ENCODE results near the gene CDH13.

Gene CDH13

DNA sequence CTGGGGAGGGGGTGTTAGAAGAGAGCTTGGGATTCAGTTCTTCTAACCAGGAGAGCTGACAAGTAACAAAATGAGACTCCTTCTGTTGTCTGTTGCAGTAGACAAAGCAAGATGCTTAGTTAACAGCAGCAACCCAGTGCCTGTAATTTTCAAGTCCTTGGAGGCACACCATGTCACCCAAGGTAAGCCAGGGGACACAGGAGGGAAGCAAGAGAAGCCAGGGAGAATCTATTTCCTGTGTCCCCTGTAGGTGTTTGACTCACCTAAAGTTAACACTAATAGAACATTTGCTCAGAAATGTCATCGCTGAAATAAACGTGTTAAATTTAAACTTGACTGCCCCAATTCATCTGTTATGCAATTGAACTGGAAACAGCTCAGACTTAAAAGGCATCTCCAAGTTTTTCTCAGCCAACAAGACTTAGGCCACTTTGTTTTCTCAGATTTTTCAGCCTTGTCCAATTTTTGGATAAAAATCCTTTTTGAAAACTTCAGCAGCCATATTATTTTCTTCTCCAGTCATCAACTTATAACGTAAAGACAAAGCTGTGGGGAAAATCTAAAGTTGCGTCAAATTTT is 257.6 kb downstream of the CDH13 start (continued):
- TF ChIP-seq, protein P1, sequence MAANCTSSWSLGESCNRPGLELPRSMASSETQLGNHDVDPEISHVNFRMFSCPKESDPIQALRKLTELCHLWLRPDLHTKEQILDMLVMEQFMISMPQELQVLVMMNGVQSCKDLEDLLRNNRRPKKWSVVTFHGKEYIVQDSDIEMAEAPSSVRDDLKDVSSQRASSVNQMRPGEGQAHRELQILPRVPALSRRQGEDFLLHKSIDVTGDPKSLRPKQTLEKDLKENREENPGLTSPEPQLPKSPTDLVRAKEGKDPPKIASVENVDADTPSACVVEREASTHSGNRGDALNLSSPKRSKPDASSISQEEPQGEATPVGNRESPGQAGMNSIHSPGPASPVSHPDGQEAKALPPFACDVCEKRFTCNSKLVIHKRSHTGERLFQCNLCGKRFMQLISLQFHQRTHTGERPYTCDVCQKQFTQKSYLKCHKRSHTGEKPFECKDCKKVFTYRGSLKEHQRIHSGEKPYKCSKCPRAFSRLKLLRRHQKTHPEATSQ (tag by site-specific recombination; IDR thresholded peaks at IDR 0.05) = no peak
- TF ChIP-seq, protein P2, sequence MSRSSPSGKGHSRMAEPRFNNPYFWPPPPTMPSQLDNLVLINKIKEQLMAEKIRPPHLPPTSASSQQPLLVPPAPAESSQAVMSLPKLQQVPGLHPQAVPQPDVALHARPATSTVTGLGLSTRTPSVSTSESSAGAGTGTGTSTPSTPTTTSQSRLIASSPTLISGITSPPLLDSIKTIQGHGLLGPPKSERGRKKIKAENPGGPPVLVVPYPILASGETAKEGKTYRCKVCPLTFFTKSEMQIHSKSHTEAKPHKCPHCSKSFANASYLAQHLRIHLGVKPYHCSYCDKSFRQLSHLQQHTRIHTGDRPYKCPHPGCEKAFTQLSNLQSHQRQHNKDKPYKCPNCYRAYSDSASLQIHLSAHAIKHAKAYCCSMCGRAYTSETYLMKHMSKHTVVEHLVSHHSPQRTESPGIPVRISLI (tag by site-specific recombination; IDR thresholded peaks at IDR 0.05) = no peak
- TF ChIP-seq ZNF530 (tag by site-specific recombination; IDR thresholded peaks at IDR 0.05; ENCODE audit: low read depth) = no peak
- no peak for TF ChIP-seq ZNF701 (tag by site-specific recombination; IDR thresholded peaks at IDR 0.05)

DNA sequence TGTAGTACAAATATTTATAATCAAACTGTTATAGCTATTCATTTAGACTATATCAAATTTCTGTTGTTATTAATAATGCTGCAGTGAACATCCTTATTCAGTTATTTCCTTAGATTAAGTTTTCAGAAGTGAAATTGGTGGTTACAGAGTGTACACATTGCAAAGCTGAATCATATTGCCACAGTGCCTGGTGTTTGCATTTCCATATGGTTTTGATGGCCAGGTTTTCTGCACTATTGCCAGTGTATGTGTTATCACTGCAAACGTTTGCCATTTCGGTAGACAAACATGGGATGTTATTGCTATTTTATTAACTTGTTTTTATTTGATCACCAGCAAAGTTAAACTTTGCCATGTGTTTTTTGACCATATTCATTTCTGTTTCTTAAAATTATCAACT is 259.4 kb downstream of the CDH13 start:
- Histone ChIP-seq H3K27ac (ENCODE audit: extremely low read depth, low read depth, low read length) (no peak overlapping the region), H3K4me1 (ENCODE audit: control insufficient read depth, insufficient read depth, low read length) (peaks cover 9% of the 10 kb centered on the region), H3K4me3 (ENCODE audit: low read depth, low read length) (no peak overlapping the region), H3K9me3 (ENCODE audit: control insufficient read depth, insufficient read depth, low read depth, low read length) (no peaks in the 10 kb centered on the region), H3K36me3 (ENCODE audit: control insufficient read depth in 2 of 2, insufficient read depth in 1 of 2, low read length in 2 of 2) (no peaks in the 10 kb centered on the region)
- CTCF ChIA-PET = interaction anchor here (0.6 kb wide), 1 partner anchor 85 kb away, joined by 4 read pairs; no protein-coding TSS in a partner anchor
- POLR2A ChIA-PET = interaction anchor here (0.6 kb wide), 1 partner anchor 593 kb away, joined by 4 read pairs; no protein-coding TSS in a partner anchor
- TF ChIP-seq ZNF37A (tag by site-specific recombination; IDR thresholded peaks at IDR 0.05) = no peak

DNA sequence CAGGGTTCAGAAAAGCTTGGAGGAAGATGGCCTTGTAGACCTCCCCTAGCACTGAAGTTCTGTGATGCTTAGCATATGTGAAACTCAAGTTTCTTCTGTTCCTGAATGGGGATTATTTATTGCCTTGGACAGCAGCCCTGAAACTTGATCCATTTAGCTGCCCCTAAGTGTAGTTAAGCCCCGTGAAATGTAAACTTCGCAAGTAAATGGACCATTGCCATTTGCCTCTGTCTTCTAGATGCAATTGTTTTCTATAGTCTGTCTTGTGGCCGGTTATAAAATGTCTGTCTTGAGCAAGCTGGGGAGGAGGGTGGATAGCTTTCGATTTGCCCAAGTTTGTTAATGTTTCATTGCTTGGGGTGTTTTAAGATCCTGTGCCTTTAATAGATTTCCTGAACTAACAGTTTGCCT is 261.8 kb downstream of the CDH13 start:
- H3K4me3 ChIP-seq (ENCODE audit: low read depth, low read length) = no peak overlapping the region
- peaks cover 9% of the 10 kb centered on the region for H3K4me1 ChIP-seq (ENCODE audit: control insufficient read depth, insufficient read depth, low read length)
- CTCF ChIA-PET = no interaction called here
- peak; percentile 97 for TF ChIP-seq TRIM28 (IDR thresholded peaks at IDR 0.05; ENCODE audit: borderline replicate concordance, low read length)
- TF ChIP-seq MEIS1 (CRISPR knock-in tag; IDR thresholded peaks at IDR 0.05; ENCODE audit: borderline replicate concordance) = peak; percentile 78; the same call in 1 of the 2 replicates
- no peak for TF ChIP-seq ZNF544 (tag by site-specific recombination; IDR thresholded peaks at IDR 0.05)
- TF ChIP-seq SETDB1 (IDR thresholded peaks at IDR 0.05; ENCODE audit: insufficient read length, low read length) = peak; percentile 70
- no peak for TF ChIP-seq ZBTB7A (tag by site-specific recombination; IDR thresholded peaks at IDR 0.05; ENCODE audit: low read depth)
- TF ChIP-seq, protein P3, sequence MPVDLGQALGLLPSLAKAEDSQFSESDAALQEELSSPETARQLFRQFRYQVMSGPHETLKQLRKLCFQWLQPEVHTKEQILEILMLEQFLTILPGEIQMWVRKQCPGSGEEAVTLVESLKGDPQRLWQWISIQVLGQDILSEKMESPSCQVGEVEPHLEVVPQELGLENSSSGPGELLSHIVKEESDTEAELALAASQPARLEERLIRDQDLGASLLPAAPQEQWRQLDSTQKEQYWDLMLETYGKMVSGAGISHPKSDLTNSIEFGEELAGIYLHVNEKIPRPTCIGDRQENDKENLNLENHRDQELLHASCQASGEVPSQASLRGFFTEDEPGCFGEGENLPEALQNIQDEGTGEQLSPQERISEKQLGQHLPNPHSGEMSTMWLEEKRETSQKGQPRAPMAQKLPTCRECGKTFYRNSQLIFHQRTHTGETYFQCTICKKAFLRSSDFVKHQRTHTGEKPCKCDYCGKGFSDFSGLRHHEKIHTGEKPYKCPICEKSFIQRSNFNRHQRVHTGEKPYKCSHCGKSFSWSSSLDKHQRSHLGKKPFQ (tag by site-specific recombination; IDR thresholded peaks at IDR 0.05) = no peak
- POLR2A ChIA-PET = interaction anchor here (1.3 kb wide), 1 partner anchor 49 kb away, joined by 4 read pairs; no protein-coding TSS in a partner anchor
- no peaks in the 10 kb centered on the region for H3K9me3 ChIP-seq (ENCODE audit: control insufficient read depth, insufficient read depth, low read depth, low read length)
- H3K27ac ChIP-seq (ENCODE audit: extremely low read depth, low read depth, low read length) = peak overlapping the region; percentile 52; the same call in 1 of the 2 replicates
- no peaks in the 10 kb centered on the region for H3K36me3 ChIP-seq (ENCODE audit: control insufficient read depth in 2 of 2, insufficient read depth in 1 of 2, low read length in 2 of 2)

DNA sequence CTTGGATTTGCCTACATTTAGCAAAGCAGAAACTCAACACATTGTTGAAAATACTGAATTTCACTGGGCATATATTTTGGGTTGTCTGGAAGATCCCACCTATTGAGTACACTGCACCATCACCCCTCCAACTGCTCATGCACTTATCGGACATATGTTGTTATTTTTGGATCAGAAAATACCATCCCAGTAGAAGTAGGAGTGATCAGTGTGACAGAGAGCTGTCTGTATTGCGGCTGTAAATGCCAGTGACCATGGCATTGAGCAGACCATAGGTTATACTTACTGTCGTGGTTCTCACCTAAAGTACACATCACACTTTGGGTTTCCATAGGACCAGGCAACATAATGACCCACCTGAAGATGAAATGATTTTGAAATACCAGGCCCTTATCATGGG is 264.7 kb downstream of the CDH13 start:
- no peak overlapping the region for H3K4me3 ChIP-seq (ENCODE audit: low read depth, low read length)
- POLR2A ChIA-PET = interaction anchor here (0.7 kb wide), 1 partner anchor 237 kb away, joined by 3 read pairs; no protein-coding TSS in a partner anchor
- H3K27ac ChIP-seq (ENCODE audit: extremely low read depth, low read depth, low read length) = no peak overlapping the region
- TF ChIP-seq ZBTB17 (tag by site-specific recombination; IDR thresholded peaks at IDR 0.05) (no peak), ZNF23 (tag by site-specific recombination; IDR thresholded peaks at IDR 0.05; ENCODE audit: borderline replicate concordance) (no peak)
- H3K36me3 ChIP-seq (ENCODE audit: control insufficient read depth in 2 of 2, insufficient read depth in 1 of 2, low read length in 2 of 2) = no peaks in the 10 kb centered on the region
- peaks cover 9% of the 10 kb centered on the region for H3K4me1 ChIP-seq (ENCODE audit: control insufficient read depth, insufficient read depth, low read length)
- no peaks in the 10 kb centered on the region for H3K9me3 ChIP-seq (ENCODE audit: control insufficient read depth, insufficient read depth, low read depth, low read length)
- CTCF ChIA-PET = interaction anchor here (0.7 kb wide), 1 partner anchor 10 kb away, joined by 3 read pairs; no protein-coding TSS in a partner anchor

All from HEK293 (cell line).